Muscle layer of colon (tissue), 2 donors: Measurements from ENCODE around the gene ACOXL.

Source experiments
- H3K27ac ChIP-seq: one replicate; pipeline ENCODE4 v1.7.0; 2013; ENCODE audit warnings: low read depth, mild to moderate bottlenecking, low read length, moderate library complexity
- H3K27me3 ChIP-seq, 2 donors: one replicate each; pipeline ENCODE4 v1.7.0; 2013; ENCODE audit warnings: low read length in 2 of 2, mild to moderate bottlenecking in 2 of 2; ENCODE audit not compliant: insufficient read depth in 2 of 2, control insufficient read depth in 1 of 2
- H3K36me3 ChIP-seq: one replicate; pipeline ENCODE4 v1.7.0; 2013; ENCODE audit warnings: mild to moderate bottlenecking, low read length; ENCODE audit not compliant: insufficient read depth
- H3K4me1 ChIP-seq: one replicate; pipeline ENCODE4 v1.7.0; 2013; ENCODE audit warnings: mild to moderate bottlenecking, low read length; ENCODE audit not compliant: insufficient read depth
- H3K4me3 ChIP-seq, 2 donors: one replicate each; pipeline ENCODE4 v1.7.0; 2013; ENCODE audit warnings: low read length in 2 of 2, low read depth in 1 of 2, mild to moderate bottlenecking in 1 of 2, moderate library complexity in 1 of 2
- H3K9ac ChIP-seq: one replicate; pipeline ENCODE4 v1.7.0; 2013; ENCODE audit warnings: low read length
- H3K9me3 ChIP-seq: one replicate; pipeline ENCODE4 v1.7.0; 2013; ENCODE audit warnings: mild to moderate bottlenecking, low read length
- donor health status: abdominal sarcoma.
- donor health status: Adenocarcinoma of cecum.

Gene ACOXL

GRCh38 chr2:111120253-111121027 is 388.1 kb downstream of the ACOXL start, which contains the start of gene BCL2L11:
Gene BCL2L11, plus strand, starts transcription at chr2:111120914. Its CDS starts 2,832 bp downstream, at chr2:111123746.
- peak within 1 kb of the TSS; percentile 76 to 94 for H3K4me3 ChIP-seq
- no peaks in the 10 kb centered on the region for H3K9me3 ChIP-seq
- H3K4me1 ChIP-seq = peaks cover 40% of the 10 kb centered on the region
- peak within 1 kb of the TSS; percentile 21 for H3K9ac ChIP-seq
- no peaks in the 10 kb centered on the region for H3K36me3 ChIP-seq
- peaks cover 37 to 59% of the 10 kb centered on the region in 2 donors for H3K27me3 ChIP-seq
- H3K27ac ChIP-seq = peak within 1 kb of the TSS; percentile 27

- Histone ChIP-seq H3K36me3 (no peaks in the 10 kb centered on the region), H3K4me3 (peak overlapping the region; percentile 76 to 94), H3K27ac (peak overlapping the region; percentile 27), H3K27me3 (peaks cover 37 to 58% of the 10 kb centered on the region in 2 donors), H3K4me1 (peaks cover 40% of the 10 kb centered on the region), H3K9ac (peak overlapping the region; percentile 21), H3K9me3 (no peaks in the 10 kb centered on the region)
Measured at GRCh38 chr2:111121028-111121827, 388.9 kb downstream of the ACOXL start.

GRCh38 chr2:111121828-111122630 is 389.7 kb downstream of the ACOXL start:
- Histone ChIP-seq H3K36me3 (no peaks in the 10 kb centered on the region), H3K4me1 (peaks cover 37% of the 10 kb centered on the region), H3K9me3 (no peaks in the 10 kb centered on the region), H3K9ac (peak overlapping the region; percentile 21), H3K27ac (peak overlapping the region; percentile 1), H3K27me3 (peaks cover 33 to 50% of the 10 kb centered on the region in 2 donors), H3K4me3 (peak overlapping the region; percentile 76 to 94)

GRCh38 chr2:111122631-111123421 is 390.5 kb downstream of the ACOXL start:
- H3K4me1 ChIP-seq = peaks cover 30% of the 10 kb centered on the region
- H3K36me3 ChIP-seq = no peaks in the 10 kb centered on the region
- no peaks in the 10 kb centered on the region for H3K9me3 ChIP-seq
- peak overlapping the region; percentile 73 to 94 for H3K4me3 ChIP-seq
- peaks cover 28 to 42% of the 10 kb centered on the region in 2 donors for H3K27me3 ChIP-seq
- H3K27ac ChIP-seq = peak overlapping the region; percentile 46
- H3K9ac ChIP-seq = no peak overlapping the region

GRCh38 chr2:111123751-111124150 is 391.4 kb downstream of the ACOXL start:
- Histone ChIP-seq H3K9ac (no peak overlapping the region), H3K27ac (no peak overlapping the region), H3K36me3 (no peaks in the 10 kb centered on the region), H3K9me3 (no peaks in the 10 kb centered on the region), H3K4me1 (peaks cover 30% of the 10 kb centered on the region), H3K4me3 (peak overlapping the region in 1 of 2 donors; percentile 73), H3K27me3 (peaks cover 18 to 36% of the 10 kb centered on the region in 2 donors)

GRCh38 chr2:111126581-111126980 is 394.2 kb downstream of the ACOXL start:
- peaks cover 12 to 17% of the 10 kb centered on the region in 2 donors for H3K27me3 ChIP-seq
- no peak overlapping the region for H3K4me3 ChIP-seq
- peaks cover 20% of the 10 kb centered on the region for H3K4me1 ChIP-seq
- H3K9ac ChIP-seq = no peak overlapping the region
- no peak overlapping the region for H3K27ac ChIP-seq
- no peaks in the 10 kb centered on the region for H3K9me3 ChIP-seq
- H3K36me3 ChIP-seq = no peaks in the 10 kb centered on the region

- Histone ChIP-seq H3K9ac (no peak overlapping the region), H3K9me3 (no peaks in the 10 kb centered on the region), H3K36me3 (no peaks in the 10 kb centered on the region), H3K4me1 (peaks cover 14% of the 10 kb centered on the region), H3K27me3 (peaks cover 12% of the 10 kb centered on the region in 2 donors), H3K27ac (no peak overlapping the region), H3K4me3 (no peak overlapping the region)
Measured at GRCh38 chr2:111127351-111127750, 395.0 kb downstream of the ACOXL start.

- H3K4me1 ChIP-seq = peaks cover 13% of the 10 kb centered on the region
- H3K9ac ChIP-seq = no peak overlapping the region
- H3K9me3 ChIP-seq = no peaks in the 10 kb centered on the region
- H3K27me3 ChIP-seq = peaks cover 12% of the 10 kb centered on the region in 2 donors
- H3K4me3 ChIP-seq = no peak overlapping the region
- H3K27ac ChIP-seq = no peak overlapping the region
- H3K36me3 ChIP-seq = no peaks in the 10 kb centered on the region
Measured at GRCh38 chr2:111128096-111128495, 395.7 kb downstream of the ACOXL start.

GRCh38 chr2:111133603-111134002 is 401.2 kb downstream of the ACOXL start:
- Histone ChIP-seq H3K36me3 (no peaks in the 10 kb centered on the region), H3K27me3 (no peaks in the 10 kb centered on the region), H3K27ac (no peak overlapping the region)

GRCh38 chr2:111134055-111134454 is 401.7 kb downstream of the ACOXL start:
- no peaks in the 10 kb centered on the region for H3K9me3 ChIP-seq
- no peaks in the 10 kb centered on the region for H3K27me3 ChIP-seq
- H3K36me3 ChIP-seq = no peaks in the 10 kb centered on the region
- no peak overlapping the region for H3K9ac ChIP-seq
- no peak overlapping the region for H3K4me3 ChIP-seq
- H3K27ac ChIP-seq = no peak overlapping the region
- H3K4me1 ChIP-seq = no peaks in the 10 kb centered on the region

More at GRCh38 chr2:111133603-111134002, 401.2 kb downstream of the ACOXL start:
- no peak overlapping the region for H3K9ac ChIP-seq
- no peaks in the 10 kb centered on the region for H3K4me1 ChIP-seq
- H3K4me3 ChIP-seq = no peak overlapping the region
- no peaks in the 10 kb centered on the region for H3K9me3 ChIP-seq
